Thyroid gland (tissue), 4 donors: ENCODE data around the gene OXA1L.

Experiments used
- CTCF ChIP-seq, 6 experiments: fragments of 200-600 bp in 3 of 6; fragments of 450-650 bp in 3 of 6; sonication (generic) in 3 of 6; IDR thresholded peaks; one replicate each; pipeline ENCODE4 v1.5.1; 2016 to 2019; ENCODE audit warnings: antibody characterized with exemption in 6 of 6, mild to moderate bottlenecking in 2 of 6, inconsistent platforms in 1 of 6, moderate library complexity in 1 of 6
- POLR2A ChIP-seq, 2 donors: fragments of 450-650 bp; IDR thresholded peaks; one replicate each; pipeline ENCODE4 v1.6.1; 2017; ENCODE audit warnings: antibody characterized with exemption in 2 of 2, mild to moderate bottlenecking in 2 of 2, moderate library complexity in 1 of 2

GRCh38 chr14:22778084-22778483, 11.6 kb downstream of the OXA1L start:
- TF ChIP-seq POLR2A (IDR thresholded peaks at IDR 0.05) = no peak
- TF ChIP-seq CTCF (IDR thresholded peaks at IDR 0.05) = no peak
